GM12873 (cell line): ENCODE data around the gene CCN2.

Experiments
- CTCF ChIP-seq: IDR thresholded peaks from 2 replicates; pipeline ENCODE4 v1.5.1; 2012; ENCODE audit warnings: low read depth, mild to moderate bottlenecking, moderate library complexity, low read length, control low read depth; ENCODE audit not compliant: insufficient read depth; ENCODE audit errors: missing control alignments

The CCN2 gene

GRCh38 chr6:131992557-131992956 lies 41.4 kb upstream of the CCN2 start:
- no peak for TF ChIP-seq CTCF

GRCh38 chr6:131989036-131989435 lies 37.9 kb upstream of the CCN2 start:
- no peak for TF ChIP-seq CTCF

GRCh38 chr6:131982740-131983259 lies 31.6 kb upstream of the CCN2 start:
- TF ChIP-seq CTCF, result no peak

GRCh38 chr6:131981624-131981978 lies 30.4 kb upstream of the CCN2 start:
- TF ChIP-seq CTCF, result no peak

GRCh38 chr6:131980791-131981623 lies 29.8 kb upstream of the CCN2 start:
- TF ChIP-seq CTCF, result no peak

- TF ChIP-seq CTCF, result no peak
These were observed 29.2 kb upstream of the CCN2 start for GRCh38 chr6:131980338-131980790.

GRCh38 chr6:131979515-131980337 lies 28.6 kb upstream of the CCN2 start:
- TF ChIP-seq CTCF, result no peak
